AG09319 (cell line): Measurements from ENCODE around the gene ERI3.

Source experiments
- DNase-seq: peaks from one replicate; pipeline ENCODE4 v3.0.0-alpha.2; 2010; ENCODE audit warnings: low read depth; ENCODE audit errors: extremely low read depth
- TF ChIP-seq, protein P1 (sequence below): IDR thresholded peaks from 2 replicates; pipeline ENCODE4 v1.5.1; 2011; ENCODE audit warnings: low read depth, mild to moderate bottlenecking, inconsistent platforms, low read length, moderate library complexity

The ERI3 gene

GRCh38 chr1:44229435-44230167 lies 125.5 kb downstream of the ERI3 start:
- no peak for DNase-seq
- TF ChIP-seq, protein P1, sequence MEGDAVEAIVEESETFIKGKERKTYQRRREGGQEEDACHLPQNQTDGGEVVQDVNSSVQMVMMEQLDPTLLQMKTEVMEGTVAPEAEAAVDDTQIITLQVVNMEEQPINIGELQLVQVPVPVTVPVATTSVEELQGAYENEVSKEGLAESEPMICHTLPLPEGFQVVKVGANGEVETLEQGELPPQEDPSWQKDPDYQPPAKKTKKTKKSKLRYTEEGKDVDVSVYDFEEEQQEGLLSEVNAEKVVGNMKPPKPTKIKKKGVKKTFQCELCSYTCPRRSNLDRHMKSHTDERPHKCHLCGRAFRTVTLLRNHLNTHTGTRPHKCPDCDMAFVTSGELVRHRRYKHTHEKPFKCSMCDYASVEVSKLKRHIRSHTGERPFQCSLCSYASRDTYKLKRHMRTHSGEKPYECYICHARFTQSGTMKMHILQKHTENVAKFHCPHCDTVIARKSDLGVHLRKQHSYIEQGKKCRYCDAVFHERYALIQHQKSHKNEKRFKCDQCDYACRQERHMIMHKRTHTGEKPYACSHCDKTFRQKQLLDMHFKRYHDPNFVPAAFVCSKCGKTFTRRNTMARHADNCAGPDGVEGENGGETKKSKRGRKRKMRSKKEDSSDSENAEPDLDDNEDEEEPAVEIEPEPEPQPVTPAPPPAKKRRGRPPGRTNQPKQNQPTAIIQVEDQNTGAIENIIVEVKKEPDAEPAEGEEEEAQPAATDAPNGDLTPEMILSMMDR: no peak

DNA sequence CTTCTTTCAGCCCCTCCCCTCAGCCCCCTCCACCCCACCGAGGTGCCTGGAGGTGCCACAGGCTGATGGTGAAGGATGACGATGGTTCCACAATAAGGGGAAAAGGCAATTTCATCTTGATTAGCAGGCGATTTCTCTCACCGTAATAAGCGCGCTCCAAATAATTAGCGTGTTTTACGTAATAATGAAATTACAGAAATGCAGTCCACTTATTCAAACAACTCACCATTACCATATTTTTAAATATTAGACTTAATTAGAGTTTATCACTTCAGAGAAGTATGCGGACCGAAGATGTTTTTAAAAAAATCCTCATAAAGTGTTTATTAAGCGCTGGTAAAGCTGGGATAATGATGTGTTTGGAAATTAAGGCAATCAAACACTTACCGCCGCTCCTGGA lies 126.8 kb downstream of the ERI3 start:
- no peak for DNase-seq
- TF ChIP-seq, protein P1: no peak

GRCh38 chr1:44227211-44227610 lies 127.8 kb downstream of the ERI3 start:
- DNase-seq: no peak

DNA sequence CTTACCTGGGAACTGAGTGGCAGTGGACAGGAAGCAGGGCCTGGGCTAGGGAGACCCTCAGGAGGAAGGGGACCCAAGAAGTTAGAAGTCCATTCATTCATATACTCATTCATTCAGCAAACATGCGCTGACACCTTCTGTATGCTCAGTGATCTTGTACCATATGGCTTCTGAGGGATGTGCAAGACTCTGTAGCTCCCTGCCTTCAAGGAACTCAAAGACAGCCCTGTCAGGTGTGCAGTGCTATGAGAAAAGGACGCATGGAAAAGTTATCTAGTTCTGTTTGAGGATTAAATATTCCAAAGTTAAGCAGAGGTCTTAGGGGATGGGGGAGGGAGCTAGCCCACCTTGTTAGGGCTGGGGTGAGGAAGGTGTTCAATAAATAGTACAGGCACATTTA lies 129.3 kb downstream of the ERI3 start:
- TF ChIP-seq, protein P1: no peak
- DNase-seq: no peak

More at GRCh38 chr1:44227211-44227610, 127.8 kb downstream of the ERI3 start:
- TF ChIP-seq, protein P1: no peak

- DNase-seq: no peak
- TF ChIP-seq, protein P1: no peak
Observed at GRCh38 chr1:44223187-44223610, 131.9 kb downstream of the ERI3 start.

DNA sequence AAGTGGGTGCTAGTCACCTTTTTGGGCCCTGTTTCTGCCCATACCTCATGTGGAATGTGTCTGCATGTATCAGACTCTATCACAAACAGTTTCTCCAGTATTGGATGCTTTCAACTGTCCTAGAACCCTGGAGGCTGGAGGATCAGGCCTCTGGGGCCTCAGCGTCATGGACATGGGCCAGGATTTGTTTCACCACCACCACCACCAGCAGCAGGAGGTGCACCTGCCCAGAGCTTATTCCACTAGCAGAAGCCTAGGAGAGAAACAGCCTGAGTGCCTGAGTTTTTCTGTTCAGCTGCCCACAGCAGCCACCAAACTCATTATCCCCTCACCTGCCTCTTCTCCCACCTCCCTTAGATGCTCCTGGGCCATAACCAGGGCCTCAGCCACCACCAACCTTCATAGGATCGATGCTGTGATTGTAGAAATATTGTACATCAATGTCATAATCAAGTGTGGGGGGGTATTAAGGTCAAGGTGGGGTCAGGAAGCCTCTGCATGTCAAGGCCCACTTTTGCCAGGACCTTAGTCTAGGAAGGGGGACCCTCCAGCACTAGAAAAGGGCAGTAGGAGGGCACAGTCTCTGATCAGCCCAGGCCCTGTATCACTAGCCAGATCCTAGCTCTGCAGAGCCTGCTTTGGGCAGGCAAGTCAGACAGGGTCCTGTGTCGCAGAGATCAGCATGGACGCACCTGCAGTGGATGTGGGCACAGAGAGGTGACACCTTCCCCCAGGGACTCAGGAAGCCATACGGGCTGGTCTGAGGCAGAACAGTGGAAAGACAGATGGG lies 132.5 kb downstream of the ERI3 start:
- TF ChIP-seq, protein P1: no peak
- DNase-seq: no peak

GRCh38 chr1:44221769-44222168 lies 133.3 kb downstream of the ERI3 start:
- TF ChIP-seq, protein P1: no peak
- DNase-seq: no peak
